SU-DHL-6 (cell line): Measurements from ENCODE around the gene U2AF1L4.

Source experiments
- CTCF ChIP-seq: fragments of 200-600 bp; sonication (generic); IDR thresholded peaks from one replicate; pipeline ENCODE4 v1.5.1; 2017; ENCODE audit warnings: antibody characterized with exemption, mild to moderate bottlenecking, low read length, moderate library complexity; ENCODE audit not compliant: insufficient read depth, poor library complexity, severe bottlenecking
- EZH2phosphoT487 ChIP-seq: fragments of 200-600 bp; sonication (generic), shearing (Covaris generic); conservative IDR thresholded peaks from 2 replicates; pipeline ENCODE4 v1.6.1; 2018; ENCODE audit warnings: mild to moderate bottlenecking, antibody characterized with exemption, low read length, moderate library complexity, mixed read lengths

DNA sequence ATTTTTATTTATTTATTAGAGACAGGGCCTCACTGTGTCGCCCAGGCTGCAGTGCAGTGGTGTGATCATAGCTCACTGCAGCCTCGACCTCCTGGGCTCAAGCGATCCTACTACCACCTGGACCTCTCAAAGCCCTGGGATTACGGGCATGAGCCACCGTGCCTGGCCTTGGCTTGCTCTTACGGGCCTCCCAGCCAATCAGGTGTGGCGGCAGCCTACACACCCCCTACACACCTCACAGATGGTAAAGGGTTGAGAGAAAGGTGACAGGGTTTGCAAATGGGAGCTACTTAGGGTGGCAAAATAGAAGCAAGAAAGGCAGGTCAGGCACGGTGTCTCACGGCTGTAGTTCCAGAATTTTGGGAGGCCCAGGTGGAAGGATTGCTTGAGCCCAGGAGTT, 41.9 kb downstream of the U2AF1L4 start:
- no peak for TF ChIP-seq CTCF
- TF ChIP-seq EZH2phosphoT487 = no peak
